ENCODE results near the gene PLA2R1.
"Not testable (repeated sequence)": the region's sequence is repeated elsewhere in the genome, so short reads cannot be mapped to it uniquely, and the experiment has no call there.

PLA2R1 gene

GRCh38 chr2:159971365-159972152, 90.9 kb downstream of the PLA2R1 start:
- Histone ChIP-seq H3K9ac (ENCODE audit: low read length) (no peak overlapping the region), H3K27ac (ENCODE audit: low read depth, low read length) (no peak overlapping the region), H3K36me3 (ENCODE audit: insufficient read depth, low read length) (peaks cover 13% of the 10 kb centered on the region), H3K4me3 (ENCODE audit: low read depth in 1 of 2, low read length in 2 of 2) (no peak overlapping the region), H3K27me3 (ENCODE audit: control insufficient read depth in 1 of 2, insufficient read depth in 2 of 2, low read length in 2 of 2) (no peaks in the 10 kb centered on the region), H3K9me3 (ENCODE audit: low read length) (no peaks in the 10 kb centered on the region), H3K4me1 (ENCODE audit: insufficient read depth, low read length) (no peaks in the 10 kb centered on the region)

- H3K9me3 ChIP-seq (ENCODE audit: low read length); H3K4me1 ChIP-seq (ENCODE audit: insufficient read depth, low read length); H3K4me3 ChIP-seq (ENCODE audit: low read depth in 1 of 2, low read length in 2 of 2); H3K9ac ChIP-seq (ENCODE audit: low read length); H3K27ac ChIP-seq (ENCODE audit: low read depth, low read length); H3K27me3 ChIP-seq (ENCODE audit: control insufficient read depth in 1 of 2, insufficient read depth in 2 of 2, low read length in 2 of 2): not testable (repeated sequence)
- H3K36me3 ChIP-seq (ENCODE audit: insufficient read depth, low read length), result peaks cover 13% of the 10 kb centered on the region
Observed at GRCh38 chr2:159970548-159970947, 91.9 kb downstream of the PLA2R1 start.

GRCh38 chr2:159968279-159968900, 94.0 kb downstream of the PLA2R1 start:
- Histone ChIP-seq H3K36me3 (ENCODE audit: insufficient read depth, low read length) (peaks cover under 1% of the 10 kb centered on the region), H3K4me3 (ENCODE audit: low read depth in 1 of 2, low read length in 2 of 2) (no peak overlapping the region), H3K27me3 (ENCODE audit: control insufficient read depth in 1 of 2, insufficient read depth in 2 of 2, low read length in 2 of 2) (no peaks in the 10 kb centered on the region), H3K4me1 (ENCODE audit: insufficient read depth, low read length) (no peaks in the 10 kb centered on the region), H3K9ac (ENCODE audit: low read length) (no peak overlapping the region), H3K9me3 (ENCODE audit: low read length) (no peaks in the 10 kb centered on the region), H3K27ac (ENCODE audit: low read depth, low read length) (no peak overlapping the region)

GRCh38 chr2:159963700-159964099, 98.7 kb downstream of the PLA2R1 start:
- Histone ChIP-seq H3K9me3 (ENCODE audit: low read length) (no peaks in the 10 kb centered on the region), H3K36me3 (ENCODE audit: insufficient read depth, low read length) (no peaks in the 10 kb centered on the region), H3K27me3 (ENCODE audit: control insufficient read depth in 1 of 2, insufficient read depth in 2 of 2, low read length in 2 of 2) (no peaks in the 10 kb centered on the region), H3K4me3 (ENCODE audit: low read depth in 1 of 2, low read length in 2 of 2) (no peak overlapping the region), H3K27ac (ENCODE audit: low read depth, low read length) (no peak overlapping the region), H3K4me1 (ENCODE audit: insufficient read depth, low read length) (no peaks in the 10 kb centered on the region), H3K9ac (ENCODE audit: low read length) (no peak overlapping the region)

GRCh38 chr2:159962513-159962912, 99.9 kb downstream of the PLA2R1 start:
- not testable (repeated sequence) for H3K9ac ChIP-seq (ENCODE audit: low read length)

GRCh38 chr2:159961451-159961850, 101.0 kb downstream of the PLA2R1 start:
- H3K4me1 ChIP-seq (ENCODE audit: insufficient read depth, low read length), result no peaks in the 10 kb centered on the region
- no peaks in the 10 kb centered on the region for H3K9me3 ChIP-seq (ENCODE audit: low read length)
- no peak overlapping the region for H3K9ac ChIP-seq (ENCODE audit: low read length)
- no peaks in the 10 kb centered on the region for H3K27me3 ChIP-seq (ENCODE audit: control insufficient read depth in 1 of 2, insufficient read depth in 2 of 2, low read length in 2 of 2)
- no peak overlapping the region for H3K4me3 ChIP-seq (ENCODE audit: low read depth in 1 of 2, low read length in 2 of 2)
- H3K36me3 ChIP-seq (ENCODE audit: insufficient read depth, low read length), result peaks cover 6% of the 10 kb centered on the region
- H3K27ac ChIP-seq (ENCODE audit: low read depth, low read length), result no peak overlapping the region

More at GRCh38 chr2:159962513-159962912, 99.9 kb downstream of the PLA2R1 start:
- not testable (repeated sequence) for H3K27ac ChIP-seq (ENCODE audit: low read depth, low read length); H3K4me1 ChIP-seq (ENCODE audit: insufficient read depth, low read length); H3K36me3 ChIP-seq (ENCODE audit: insufficient read depth, low read length); H3K9me3 ChIP-seq (ENCODE audit: low read length); H3K4me3 ChIP-seq (ENCODE audit: low read depth in 1 of 2, low read length in 2 of 2); H3K27me3 ChIP-seq (ENCODE audit: control insufficient read depth in 1 of 2, insufficient read depth in 2 of 2, low read length in 2 of 2)

- Histone ChIP-seq H3K27me3 (ENCODE audit: control insufficient read depth in 1 of 2, insufficient read depth in 2 of 2, low read length in 2 of 2) (no peaks in the 10 kb centered on the region), H3K9ac (ENCODE audit: low read length) (no peak overlapping the region), H3K36me3 (ENCODE audit: insufficient read depth, low read length) (peaks cover 10% of the 10 kb centered on the region), H3K9me3 (ENCODE audit: low read length) (no peaks in the 10 kb centered on the region), H3K4me3 (ENCODE audit: low read depth in 1 of 2, low read length in 2 of 2) (no peak overlapping the region), H3K27ac (ENCODE audit: low read depth, low read length) (no peak overlapping the region), H3K4me1 (ENCODE audit: insufficient read depth, low read length) (no peaks in the 10 kb centered on the region)
Observed at GRCh38 chr2:159961037-159961436, 101.4 kb downstream of the PLA2R1 start.

- H3K4me1 ChIP-seq (ENCODE audit: insufficient read depth, low read length), result no peaks in the 10 kb centered on the region
- H3K36me3 ChIP-seq (ENCODE audit: insufficient read depth, low read length), result peaks cover 10% of the 10 kb centered on the region
- H3K27me3 ChIP-seq (ENCODE audit: control insufficient read depth in 1 of 2, insufficient read depth in 2 of 2, low read length in 2 of 2), result no peaks in the 10 kb centered on the region
- H3K4me3 ChIP-seq (ENCODE audit: low read depth in 1 of 2, low read length in 2 of 2), result no peak overlapping the region
- no peak overlapping the region for H3K27ac ChIP-seq (ENCODE audit: low read depth, low read length)
- no peak overlapping the region for H3K9ac ChIP-seq (ENCODE audit: low read length)
- no peaks in the 10 kb centered on the region for H3K9me3 ChIP-seq (ENCODE audit: low read length)
Observed at GRCh38 chr2:159960414-159960813, 102.0 kb downstream of the PLA2R1 start.

- Histone ChIP-seq H3K9ac (ENCODE audit: low read length) (no peak overlapping the region), H3K36me3 (ENCODE audit: insufficient read depth, low read length) (peaks cover 13% of the 10 kb centered on the region), H3K4me1 (ENCODE audit: insufficient read depth, low read length) (no peaks in the 10 kb centered on the region), H3K9me3 (ENCODE audit: low read length) (no peaks in the 10 kb centered on the region), H3K4me3 (ENCODE audit: low read depth in 1 of 2, low read length in 2 of 2) (no peak overlapping the region), H3K27ac (ENCODE audit: low read depth, low read length) (no peak overlapping the region), H3K27me3 (ENCODE audit: control insufficient read depth in 1 of 2, insufficient read depth in 2 of 2, low read length in 2 of 2) (no peaks in the 10 kb centered on the region)
Observed at GRCh38 chr2:159959136-159959535, 103.3 kb downstream of the PLA2R1 start.

- no peak overlapping the region for H3K9ac ChIP-seq (ENCODE audit: low read length)
- H3K27me3 ChIP-seq (ENCODE audit: control insufficient read depth in 1 of 2, insufficient read depth in 2 of 2, low read length in 2 of 2), result no peaks in the 10 kb centered on the region
- H3K4me3 ChIP-seq (ENCODE audit: low read depth in 1 of 2, low read length in 2 of 2), result no peak overlapping the region
- no peak overlapping the region for H3K27ac ChIP-seq (ENCODE audit: low read depth, low read length)
- peaks cover 19% of the 10 kb centered on the region for H3K36me3 ChIP-seq (ENCODE audit: insufficient read depth, low read length)
- no peaks in the 10 kb centered on the region for H3K9me3 ChIP-seq (ENCODE audit: low read length)
- H3K4me1 ChIP-seq (ENCODE audit: insufficient read depth, low read length), result peaks cover 5% of the 10 kb centered on the region
Observed at GRCh38 chr2:159953136-159953823, 109.1 kb downstream of the PLA2R1 start.

- H3K9ac ChIP-seq (ENCODE audit: low read length), result no peak overlapping the region
- no peak overlapping the region for H3K27ac ChIP-seq (ENCODE audit: low read depth, low read length)
- no peaks in the 10 kb centered on the region for H3K4me1 ChIP-seq (ENCODE audit: insufficient read depth, low read length)
- H3K36me3 ChIP-seq (ENCODE audit: insufficient read depth, low read length), result peaks cover 3% of the 10 kb centered on the region
- H3K27me3 ChIP-seq (ENCODE audit: control insufficient read depth in 1 of 2, insufficient read depth in 2 of 2, low read length in 2 of 2), result no peaks in the 10 kb centered on the region
- no peaks in the 10 kb centered on the region for H3K9me3 ChIP-seq (ENCODE audit: low read length)
- no peak overlapping the region for H3K4me3 ChIP-seq (ENCODE audit: low read depth in 1 of 2, low read length in 2 of 2)
Observed at GRCh38 chr2:159946326-159946999, 116.0 kb downstream of the PLA2R1 start.
